Measurements from ENCODE around the gene ZBTB4. TPM values are rescaled to one million over a fixed set of nuclear protein-coding genes. Genes with fewer than 3 reads are reported as not detected.
A peak's percentile ranks its signal among the peaks of the same experiment; 100 is the strongest.

The ZBTB4 gene
- total and polyA plus RNA-seq, 9 of the 15 experiments (the other 6 are each of a cell fraction or from before 2014, with no cell fraction given) = 0.92 to 6.9 (median 3.3) TPM

- in situ Hi-C loops (cut with MboI) (no loop called here), intact Hi-C loops (cut with micrococcal nuclease) (no loop called here)
- no peaks in the 10 kb centered on the region for H3K27me3 ChIP-seq (ENCODE audit: control insufficient read depth in 2 of 2, insufficient read depth in 2 of 2, low read length in 2 of 2)
- H3K4me2 ChIP-seq (ENCODE audit: insufficient read depth, low read length) = peak overlapping the region; percentile 93
- H3K27ac ChIP-seq (ENCODE audit: extremely low read depth, low read depth, low read length) = peak overlapping the region; percentile 92
- H3K9me3 ChIP-seq (replicated peaks; ENCODE audit: control insufficient read depth, insufficient read depth, low read depth, low read length) = no peaks in the 10 kb centered on the region
- no peaks in the 10 kb centered on the region for H3K9me1 ChIP-seq (ENCODE audit: control insufficient read depth, insufficient read depth, low read length)
- POLR2A ChIA-PET = interaction anchor here (0.6 to 2.6 kb wide), 5 partner anchors 8 to 145 kb away, joined by 3 to 13 read pairs (median 6); partner anchors contain the start of gene POLR2A
- H2AFZ ChIP-seq (ENCODE audit: low read depth, low read length) = peak overlapping the region; percentile 32; the same call in 1 of the 2 replicates
- FAIRE-seq = peak; percentile 74
- CTCF ChIA-PET (ENCODE audit: low intra/inter-chr PET ratio) = no interaction called here
- H4K20me1 ChIP-seq (replicated peaks; ENCODE audit: control insufficient read depth, insufficient read depth, low read length) = 0 out of 2 replicates have a peak, but pooled peaks cover 13% of the 10 kb centered on the region
- H3K4me1 ChIP-seq (replicated peaks in 1 of 2; ENCODE audit: control insufficient read depth in 2 of 2, insufficient read depth in 2 of 2, low read length in 2 of 2) = peaks cover 38 to 64% of the 10 kb centered on the region in 2 experiments
- peak overlapping the region; percentile 70 for H3K4me3 ChIP-seq
- peak; percentile 32 for ATAC-seq
- no TSS peak for BruUV-seq (replicated peaks)
- no peaks in the 10 kb centered on the region; the same call in 1 of the 3 replicates for H3K36me3 ChIP-seq (ENCODE audit: control insufficient read depth, insufficient read depth, low read length)
- peak in 2 of 4 experiments; percentile 32 to 61 for DNase-seq (ENCODE audit: extremely low read depth in 1 of 4, low spot score in 3 of 4)
- WGBS (ENCODE audit: insufficient coverage, low coverage, missing lambda C conversion rate) = 13% methylated on average over 24 of the region's 26 CpGs
- peak overlapping the region; percentile 82 to 94 for H3K9ac ChIP-seq (ENCODE audit: insufficient read depth in 1 of 2, low read depth in 2 of 2, low read length in 2 of 2)
- H3K79me2 ChIP-seq (ENCODE audit: control insufficient read depth, insufficient read depth, low read length) = peaks cover 75% of the 10 kb centered on the region
- peak; percentile 27; the same call in 1 of the 2 replicates for TF ChIP-seq NKRF (IDR thresholded peaks at IDR 0.05; ENCODE audit: borderline replicate concordance)
- TF ChIP-seq LCOR (CRISPR knock-in tag; IDR thresholded peaks at IDR 0.05) = no peak
- TF ChIP-seq GTF2E2 (tag; IDR thresholded peaks at IDR 0.05) = no peak
- TF ChIP-seq POLR2G (IDR thresholded peaks at IDR 0.05; ENCODE audit: low read depth, low read length) = peak; percentile 55
- TF ChIP-seq DACH1 (IDR thresholded peaks at IDR 0.05; ENCODE audit: partially characterized antibody) = no peak
- no peak for TF ChIP-seq ZNF699 (CRISPR knock-in tag; IDR thresholded peaks at IDR 0.05; ENCODE audit: insufficient replicate concordance)
- peak; percentile 56; the same call in 1 of the 2 replicates for TF ChIP-seq RBFOX2 (IDR thresholded peaks at IDR 0.05; ENCODE audit: low read depth, low read length)
- TF ChIP-seq NELFE (IDR thresholded peaks at IDR 0.05; ENCODE audit: insufficient read depth, insufficient read length) = no peak
- TF ChIP-seq CTBP1 (IDR thresholded peaks at IDR 0.05; ENCODE audit: borderline replicate concordance) = no peak
- TF ChIP-seq PYGO2 (tag; IDR thresholded peaks at IDR 0.05) = no peak
- no peak for TF ChIP-seq NFXL1 (CRISPR knock-in tag; IDR thresholded peaks at IDR 0.05)
- no peak for TF ChIP-seq ZNF224 (CRISPR knock-in tag; IDR thresholded peaks at IDR 0.05)
- TF ChIP-seq CHD1 (IDR thresholded peaks at IDR 0.05; ENCODE audit: low read length) = no peak
- 0 out of 4 replicates have a peak, but pooled peaks have one; percentile 26 to 29 for TF ChIP-seq MNT (conservative IDR thresholded peaks at IDR 0.05)
- no peak for TF ChIP-seq FOXO4 (CRISPR knock-in tag; IDR thresholded peaks at IDR 0.05)
- TF ChIP-seq NR3C1 (CRISPR knock-in tag; IDR thresholded peaks at IDR 0.05) = no peak
- no peak for TF ChIP-seq CBFA2T2 (conservative IDR thresholded peaks at IDR 0.05)
Measured at GRCh38 chr17:7477392-7478275, 1.8 kb downstream of the ZBTB4 start.
